K562 (cell line): ENCODE measurements around the gene GDAP2. TPM values are rescaled to one million over a fixed set of nuclear protein-coding genes. Genes with fewer than 3 reads are reported as not detected.

Experiments used
- ZNF609 ChIP-seq: sonication (generic); formaldehyde crosslinking; IDR thresholded peaks from 2 replicates; pipeline ENCODE4 v1.8.1; 2023; ENCODE audit warnings: missing genetic modification reagents, mild to moderate bottlenecking, borderline replicate concordance
- polyA plus RNA-seq, 8 experiments: library from polyadenylated mRNA; depleted of rRNA in 4 of 8; stranded (reverse) in 5 of 8; unstranded in 3 of 8; fragments of >200 nt; fragmentation: Nextera tagmentation in 2 of 8; fragmentation: Illumina TruSeq in 1 of 8; extraction: Ambion mirVana in 2 of 8; extraction: Trizol in 1 of 8; gene quantifications; 2 replicates each; pipeline versions ENCODE4 v1.2.1 to v1.2.3, GENCODE V29; 2011 to 2014; ENCODE audit warnings: inconsistent platforms in 1 of 8, missing spikeins in 1 of 8
- total RNA-seq, 7 experiments: library from RNA; depleted of rRNA in 6 of 7; stranded (reverse); fragments of >200 nt in 6 of 7; fragmentation: Illumina TruSeq in 2 of 7; extraction: Trizol in 2 of 7; gene quantifications; 2 replicates each; pipeline versions ENCODE4 v1.2.1 to v1.2.3, GENCODE V29; 2011 to 2021; ENCODE audit warnings: low replicate concordance in 1 of 7
- TF ChIP-seq, protein P1 (sequence below): fragments of 450-650 bp; IDR thresholded peaks from 2 replicates; pipeline ENCODE4 v1.6.1; 2016; ENCODE audit warnings: mild to moderate bottlenecking, moderate library complexity

GDAP2 gene
- total and polyA plus RNA-seq, 9 of the 15 experiments (the other 6 are each of a cell fraction or from before 2014, with no cell fraction given), result 4.1 to 23.1 (median 13.2) TPM

DNA sequence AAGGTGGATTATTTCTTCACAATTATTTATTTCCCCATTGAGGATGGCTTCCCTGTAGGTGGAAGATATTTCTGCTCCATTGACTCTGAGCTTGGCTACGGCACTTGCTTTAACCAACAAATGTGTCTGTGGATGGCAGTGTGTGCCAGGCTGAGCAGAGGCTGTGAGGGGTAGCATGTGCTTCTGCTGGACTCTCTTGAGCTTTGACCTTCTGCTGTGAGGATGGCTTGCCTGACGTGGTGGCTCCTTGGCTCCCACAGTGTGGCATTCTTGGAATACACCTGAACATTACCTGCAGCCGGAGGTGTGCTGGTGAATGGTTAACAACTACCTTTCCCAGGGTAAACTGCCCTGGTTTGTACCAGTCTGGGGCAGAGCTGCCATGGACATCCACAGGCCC lies 47.0 kb upstream of the GDAP2 start (continued):
- TF ChIP-seq ZNF609 (CRISPR knock-in tag), result no peak
- TF ChIP-seq, protein P1, sequence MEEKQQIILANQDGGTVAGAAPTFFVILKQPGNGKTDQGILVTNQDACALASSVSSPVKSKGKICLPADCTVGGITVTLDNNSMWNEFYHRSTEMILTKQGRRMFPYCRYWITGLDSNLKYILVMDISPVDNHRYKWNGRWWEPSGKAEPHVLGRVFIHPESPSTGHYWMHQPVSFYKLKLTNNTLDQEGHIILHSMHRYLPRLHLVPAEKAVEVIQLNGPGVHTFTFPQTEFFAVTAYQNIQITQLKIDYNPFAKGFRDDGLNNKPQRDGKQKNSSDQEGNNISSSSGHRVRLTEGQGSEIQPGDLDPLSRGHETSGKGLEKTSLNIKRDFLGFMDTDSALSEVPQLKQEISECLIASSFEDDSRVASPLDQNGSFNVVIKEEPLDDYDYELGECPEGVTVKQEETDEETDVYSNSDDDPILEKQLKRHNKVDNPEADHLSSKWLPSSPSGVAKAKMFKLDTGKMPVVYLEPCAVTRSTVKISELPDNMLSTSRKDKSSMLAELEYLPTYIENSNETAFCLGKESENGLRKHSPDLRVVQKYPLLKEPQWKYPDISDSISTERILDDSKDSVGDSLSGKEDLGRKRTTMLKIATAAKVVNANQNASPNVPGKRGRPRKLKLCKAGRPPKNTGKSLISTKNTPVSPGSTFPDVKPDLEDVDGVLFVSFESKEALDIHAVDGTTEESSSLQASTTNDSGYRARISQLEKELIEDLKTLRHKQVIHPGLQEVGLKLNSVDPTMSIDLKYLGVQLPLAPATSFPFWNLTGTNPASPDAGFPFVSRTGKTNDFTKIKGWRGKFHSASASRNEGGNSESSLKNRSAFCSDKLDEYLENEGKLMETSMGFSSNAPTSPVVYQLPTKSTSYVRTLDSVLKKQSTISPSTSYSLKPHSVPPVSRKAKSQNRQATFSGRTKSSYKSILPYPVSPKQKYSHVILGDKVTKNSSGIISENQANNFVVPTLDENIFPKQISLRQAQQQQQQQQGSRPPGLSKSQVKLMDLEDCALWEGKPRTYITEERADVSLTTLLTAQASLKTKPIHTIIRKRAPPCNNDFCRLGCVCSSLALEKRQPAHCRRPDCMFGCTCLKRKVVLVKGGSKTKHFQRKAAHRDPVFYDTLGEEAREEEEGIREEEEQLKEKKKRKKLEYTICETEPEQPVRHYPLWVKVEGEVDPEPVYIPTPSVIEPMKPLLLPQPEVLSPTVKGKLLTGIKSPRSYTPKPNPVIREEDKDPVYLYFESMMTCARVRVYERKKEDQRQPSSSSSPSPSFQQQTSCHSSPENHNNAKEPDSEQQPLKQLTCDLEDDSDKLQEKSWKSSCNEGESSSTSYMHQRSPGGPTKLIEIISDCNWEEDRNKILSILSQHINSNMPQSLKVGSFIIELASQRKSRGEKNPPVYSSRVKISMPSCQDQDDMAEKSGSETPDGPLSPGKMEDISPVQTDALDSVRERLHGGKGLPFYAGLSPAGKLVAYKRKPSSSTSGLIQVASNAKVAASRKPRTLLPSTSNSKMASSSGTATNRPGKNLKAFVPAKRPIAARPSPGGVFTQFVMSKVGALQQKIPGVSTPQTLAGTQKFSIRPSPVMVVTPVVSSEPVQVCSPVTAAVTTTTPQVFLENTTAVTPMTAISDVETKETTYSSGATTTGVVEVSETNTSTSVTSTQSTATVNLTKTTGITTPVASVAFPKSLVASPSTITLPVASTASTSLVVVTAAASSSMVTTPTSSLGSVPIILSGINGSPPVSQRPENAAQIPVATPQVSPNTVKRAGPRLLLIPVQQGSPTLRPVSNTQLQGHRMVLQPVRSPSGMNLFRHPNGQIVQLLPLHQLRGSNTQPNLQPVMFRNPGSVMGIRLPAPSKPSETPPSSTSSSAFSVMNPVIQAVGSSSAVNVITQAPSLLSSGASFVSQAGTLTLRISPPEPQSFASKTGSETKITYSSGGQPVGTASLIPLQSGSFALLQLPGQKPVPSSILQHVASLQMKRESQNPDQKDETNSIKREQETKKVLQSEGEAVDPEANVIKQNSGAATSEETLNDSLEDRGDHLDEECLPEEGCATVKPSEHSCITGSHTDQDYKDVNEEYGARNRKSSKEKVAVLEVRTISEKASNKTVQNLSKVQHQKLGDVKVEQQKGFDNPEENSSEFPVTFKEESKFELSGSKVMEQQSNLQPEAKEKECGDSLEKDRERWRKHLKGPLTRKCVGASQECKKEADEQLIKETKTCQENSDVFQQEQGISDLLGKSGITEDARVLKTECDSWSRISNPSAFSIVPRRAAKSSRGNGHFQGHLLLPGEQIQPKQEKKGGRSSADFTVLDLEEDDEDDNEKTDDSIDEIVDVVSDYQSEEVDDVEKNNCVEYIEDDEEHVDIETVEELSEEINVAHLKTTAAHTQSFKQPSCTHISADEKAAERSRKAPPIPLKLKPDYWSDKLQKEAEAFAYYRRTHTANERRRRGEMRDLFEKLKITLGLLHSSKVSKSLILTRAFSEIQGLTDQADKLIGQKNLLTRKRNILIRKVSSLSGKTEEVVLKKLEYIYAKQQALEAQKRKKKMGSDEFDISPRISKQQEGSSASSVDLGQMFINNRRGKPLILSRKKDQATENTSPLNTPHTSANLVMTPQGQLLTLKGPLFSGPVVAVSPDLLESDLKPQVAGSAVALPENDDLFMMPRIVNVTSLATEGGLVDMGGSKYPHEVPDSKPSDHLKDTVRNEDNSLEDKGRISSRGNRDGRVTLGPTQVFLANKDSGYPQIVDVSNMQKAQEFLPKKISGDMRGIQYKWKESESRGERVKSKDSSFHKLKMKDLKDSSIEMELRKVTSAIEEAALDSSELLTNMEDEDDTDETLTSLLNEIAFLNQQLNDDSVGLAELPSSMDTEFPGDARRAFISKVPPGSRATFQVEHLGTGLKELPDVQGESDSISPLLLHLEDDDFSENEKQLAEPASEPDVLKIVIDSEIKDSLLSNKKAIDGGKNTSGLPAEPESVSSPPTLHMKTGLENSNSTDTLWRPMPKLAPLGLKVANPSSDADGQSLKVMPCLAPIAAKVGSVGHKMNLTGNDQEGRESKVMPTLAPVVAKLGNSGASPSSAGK, result no peak
